Sigmoid colon (tissue), 3 donors: Measurements from ENCODE around the gene C1QTNF4.

ENCODE experiments used
- CTCF ChIP-seq, 4 experiments: fragments of 450-650 bp in 3 of 4; fragments of 200-600 bp in 1 of 4; IDR thresholded peaks; one replicate each; pipeline ENCODE4 v1.5.1; 2016 to 2019; ENCODE audit warnings: antibody characterized with exemption in 4 of 4, mild to moderate bottlenecking in 3 of 4, moderate library complexity in 2 of 4
- POLR2A ChIP-seq, 2 donors: fragments of 450-650 bp; IDR thresholded peaks; one replicate each; pipeline ENCODE4 v1.6.1; 2016; ENCODE audit warnings: antibody characterized with exemption in 2 of 2, mild to moderate bottlenecking in 2 of 2, moderate library complexity in 2 of 2

GRCh38 chr11:47541070-47541469, 53.1 kb downstream of the C1QTNF4 start:
- no peak for TF ChIP-seq CTCF (IDR thresholded peaks at IDR 0.05)
- TF ChIP-seq POLR2A (IDR thresholded peaks at IDR 0.05): no peak
